ENCODE data around the gene HS6ST2.

The HS6ST2 gene

DNA sequence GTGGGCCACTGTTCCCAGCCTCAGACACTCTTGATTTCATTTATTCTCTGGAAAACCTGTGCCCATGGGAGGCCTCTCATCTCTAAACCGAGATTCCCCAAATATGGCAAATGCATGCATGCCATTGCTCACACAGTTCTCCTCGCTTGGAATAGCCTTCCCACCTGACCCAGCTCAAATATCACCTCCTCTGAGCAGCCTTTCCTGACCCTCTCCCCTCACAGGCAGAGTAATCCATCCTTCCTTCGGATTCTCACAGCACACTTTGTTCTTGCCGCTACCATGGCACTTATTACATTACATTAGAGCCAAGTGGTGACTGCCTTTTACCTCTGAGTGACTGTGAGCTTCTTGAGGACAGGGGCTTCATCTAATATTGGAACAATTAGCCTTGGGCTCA lies 209.5 kb downstream of the HS6ST2 start:
- Histone ChIP-seq H3K36me3 (ENCODE audit: insufficient read depth, low read depth, low read length) (no peaks in the 10 kb centered on the region), H3K4me1 (ENCODE audit: insufficient read depth, low read length) (peaks cover 14% of the 10 kb centered on the region; the same call in 1 of the 2 replicates), H3K4me3 (ENCODE audit: low read length) (no peak overlapping the region), H3K9me3 (ENCODE audit: insufficient read depth, low read depth, low read length) (no peaks in the 10 kb centered on the region), H3K27me3 (ENCODE audit: insufficient read depth, low read length) (peaks cover 9% of the 10 kb centered on the region; the same call in 1 of the 2 replicates), H3K9ac (ENCODE audit: low read depth, low read length) (no peak overlapping the region; the same call in 1 of the 2 replicates), H3K27ac (ENCODE audit: low read length) (no peak overlapping the region)

DNA sequence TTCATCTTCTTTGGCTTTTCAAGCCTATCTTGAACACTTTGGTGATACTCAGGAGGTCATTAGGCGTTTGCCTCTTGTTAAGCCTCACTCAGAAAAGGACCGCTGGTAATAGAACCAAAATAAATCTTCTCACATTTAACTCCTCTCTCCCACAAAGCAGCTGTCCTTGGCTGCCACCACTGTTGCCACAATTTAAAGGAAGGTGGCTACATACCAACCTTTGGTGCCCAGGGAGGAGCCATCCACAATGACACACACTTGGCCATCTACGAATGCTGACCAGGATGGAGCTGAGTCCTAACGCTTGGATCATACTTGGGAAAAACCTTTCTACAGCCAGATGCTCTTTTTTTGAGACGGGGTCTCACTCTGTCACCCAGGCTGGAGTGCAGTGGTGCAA lies 210.2 kb downstream of the HS6ST2 start:
- no peaks in the 10 kb centered on the region for H3K9me3 ChIP-seq (ENCODE audit: insufficient read depth, low read depth, low read length)
- peaks cover 14% of the 10 kb centered on the region; the same call in 1 of the 2 replicates for H3K4me1 ChIP-seq (ENCODE audit: insufficient read depth, low read length)
- H3K36me3 ChIP-seq (ENCODE audit: insufficient read depth, low read depth, low read length) = no peaks in the 10 kb centered on the region
- no peak overlapping the region for H3K4me3 ChIP-seq (ENCODE audit: low read length)
- peaks cover 12% of the 10 kb centered on the region; the same call in 1 of the 2 replicates for H3K27me3 ChIP-seq (ENCODE audit: insufficient read depth, low read length)
- no peak overlapping the region for H3K27ac ChIP-seq (ENCODE audit: low read length)
- H3K9ac ChIP-seq (ENCODE audit: low read depth, low read length) = no peak overlapping the region

DNA sequence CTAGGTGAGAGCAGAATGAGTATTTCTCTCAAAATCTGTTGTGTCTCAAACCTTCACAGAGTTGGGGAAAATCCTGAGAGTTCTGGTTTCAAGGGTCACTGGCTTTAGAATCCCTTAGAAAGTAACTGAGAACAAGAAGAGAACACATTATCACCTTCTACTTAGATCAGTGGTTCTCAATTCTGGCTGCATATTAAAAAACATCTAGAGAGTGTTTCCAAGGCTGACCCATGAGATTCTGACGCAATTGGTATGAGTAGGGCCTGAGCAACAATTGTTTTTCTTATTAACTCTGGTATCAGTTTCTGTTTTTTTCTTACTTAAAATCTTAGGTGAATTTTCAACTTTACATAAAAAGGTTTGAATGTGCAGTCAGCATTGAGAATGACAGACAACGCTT lies 212.8 kb downstream of the HS6ST2 start:
- H3K36me3 ChIP-seq (ENCODE audit: insufficient read depth, low read depth, low read length) = no peaks in the 10 kb centered on the region
- H3K9ac ChIP-seq (ENCODE audit: low read depth, low read length) = no peak overlapping the region
- H3K4me3 ChIP-seq (ENCODE audit: low read length) = no peak overlapping the region
- H3K9me3 ChIP-seq (ENCODE audit: insufficient read depth, low read depth, low read length) = no peaks in the 10 kb centered on the region
- H3K4me1 ChIP-seq (ENCODE audit: insufficient read depth, low read length) = peaks cover 25% of the 10 kb centered on the region; the same call in 1 of the 2 replicates
- no peak overlapping the region for H3K27ac ChIP-seq (ENCODE audit: low read length)
- peaks cover 28% of the 10 kb centered on the region for H3K27me3 ChIP-seq (ENCODE audit: insufficient read depth, low read length)

DNA sequence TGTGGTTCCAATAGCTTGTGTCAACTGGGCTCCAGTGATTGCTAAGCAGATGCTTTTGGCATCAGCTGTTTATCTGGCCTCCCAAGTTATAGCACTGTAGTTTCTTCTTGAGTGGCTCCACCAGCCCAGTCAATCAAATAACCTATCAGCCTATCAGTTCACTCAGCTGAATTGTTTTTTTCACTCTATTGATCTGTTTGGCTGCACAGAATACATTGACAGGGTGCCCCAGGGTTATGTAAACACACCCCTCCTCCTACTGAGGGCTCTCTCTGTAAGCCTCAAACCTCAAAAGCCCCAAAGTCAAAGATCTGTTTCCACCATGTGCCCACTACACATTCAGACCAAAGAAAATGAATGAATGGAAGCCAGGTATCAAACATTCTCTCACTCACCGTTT lies 214.0 kb downstream of the HS6ST2 start:
- Histone ChIP-seq H3K9me3 (ENCODE audit: insufficient read depth, low read depth, low read length) (no peaks in the 10 kb centered on the region), H3K27me3 (ENCODE audit: insufficient read depth, low read length) (peaks cover 28% of the 10 kb centered on the region), H3K4me1 (ENCODE audit: insufficient read depth, low read length) (peaks cover 25% of the 10 kb centered on the region; the same call in 1 of the 2 replicates), H3K9ac (ENCODE audit: low read depth, low read length) (no peak overlapping the region), H3K36me3 (ENCODE audit: insufficient read depth, low read depth, low read length) (no peaks in the 10 kb centered on the region), H3K27ac (ENCODE audit: low read length) (no peak overlapping the region), H3K4me3 (ENCODE audit: low read length) (no peak overlapping the region)

DNA sequence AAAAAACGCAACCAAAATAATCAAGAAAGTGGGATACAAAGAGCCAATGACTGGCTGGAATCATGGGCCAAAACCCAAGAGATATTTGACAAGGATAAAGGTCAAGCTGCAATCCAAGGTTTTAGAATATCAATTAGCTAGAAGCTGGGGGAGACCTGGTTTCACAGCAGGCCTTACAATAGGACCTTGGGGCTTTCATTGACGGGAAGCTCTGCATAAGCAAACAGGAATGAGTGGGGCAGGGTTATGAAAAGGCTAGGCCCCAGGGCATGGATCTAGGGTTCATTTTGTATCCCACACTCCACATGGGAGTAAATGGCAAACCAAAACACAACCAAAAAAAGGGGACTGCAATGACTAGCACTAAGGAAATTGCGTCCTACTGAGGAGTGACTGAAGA lies 215.3 kb downstream of the HS6ST2 start:
- Histone ChIP-seq H3K27me3 (ENCODE audit: insufficient read depth, low read length) (peaks cover 37% of the 10 kb centered on the region), H3K9me3 (ENCODE audit: insufficient read depth, low read depth, low read length) (no peaks in the 10 kb centered on the region), H3K4me3 (ENCODE audit: low read length) (peak overlapping the region; percentile 30), H3K9ac (ENCODE audit: low read depth, low read length) (no peak overlapping the region), H3K4me1 (ENCODE audit: insufficient read depth, low read length) (peaks cover 20% of the 10 kb centered on the region; the same call in 1 of the 2 replicates), H3K36me3 (ENCODE audit: insufficient read depth, low read depth, low read length) (no peaks in the 10 kb centered on the region), H3K27ac (ENCODE audit: low read length) (no peak overlapping the region)

DNA sequence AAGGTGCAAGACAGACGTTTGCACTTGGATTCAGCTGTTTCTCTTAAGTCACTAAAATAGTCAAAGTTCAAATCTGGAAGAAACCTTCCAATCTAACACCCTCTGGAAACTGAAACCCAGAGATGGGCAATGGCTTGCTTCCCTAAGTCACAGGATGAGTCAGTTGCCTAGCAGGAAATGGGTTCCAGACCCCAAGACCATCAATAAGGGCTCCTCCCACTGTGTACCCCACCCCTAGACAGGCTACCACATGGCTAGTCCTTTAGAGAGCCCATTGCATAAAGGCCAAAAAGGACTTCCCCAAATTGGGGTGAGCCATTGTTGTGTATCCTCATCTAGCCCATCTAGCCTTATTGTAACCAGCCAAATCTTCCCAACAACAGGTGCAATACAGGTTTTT lies 216.2 kb downstream of the HS6ST2 start:
- Histone ChIP-seq H3K36me3 (ENCODE audit: insufficient read depth, low read depth, low read length) (no peaks in the 10 kb centered on the region), H3K9ac (ENCODE audit: low read depth, low read length) (no peak overlapping the region), H3K27me3 (ENCODE audit: insufficient read depth, low read length) (peaks cover 37% of the 10 kb centered on the region), H3K27ac (ENCODE audit: low read length) (no peak overlapping the region), H3K4me1 (ENCODE audit: insufficient read depth, low read length) (peaks cover 20% of the 10 kb centered on the region; the same call in 1 of the 2 replicates), H3K9me3 (ENCODE audit: insufficient read depth, low read depth, low read length) (no peaks in the 10 kb centered on the region), H3K4me3 (ENCODE audit: low read length) (no peak overlapping the region)

DNA sequence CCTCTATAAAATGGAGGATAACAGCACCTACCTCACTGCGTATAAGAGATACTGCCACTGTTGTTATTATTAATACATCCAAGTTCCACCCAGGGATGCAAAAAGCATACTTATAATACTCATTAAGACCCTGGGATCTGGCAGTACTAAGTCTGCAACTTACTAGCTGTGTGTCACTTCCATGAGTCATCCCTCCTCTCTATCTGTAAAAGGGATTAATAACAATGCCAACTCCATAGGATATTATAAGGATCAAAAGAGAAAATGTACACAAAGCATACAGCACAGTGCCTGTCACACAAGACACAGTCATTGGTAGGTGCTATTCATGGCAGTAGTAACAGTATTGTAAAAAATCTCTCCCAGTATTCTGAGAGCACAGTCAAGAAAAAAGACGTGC lies 216.7 kb downstream of the HS6ST2 start:
- Histone ChIP-seq H3K9ac (ENCODE audit: low read depth, low read length) (no peak overlapping the region), H3K36me3 (ENCODE audit: insufficient read depth, low read depth, low read length) (no peaks in the 10 kb centered on the region), H3K4me3 (ENCODE audit: low read length) (no peak overlapping the region), H3K27me3 (ENCODE audit: insufficient read depth, low read length) (peaks cover 37% of the 10 kb centered on the region), H3K9me3 (ENCODE audit: insufficient read depth, low read depth, low read length) (no peaks in the 10 kb centered on the region), H3K27ac (ENCODE audit: low read length) (no peak overlapping the region), H3K4me1 (ENCODE audit: insufficient read depth, low read length) (peaks cover 20% of the 10 kb centered on the region; the same call in 1 of the 2 replicates)

DNA sequence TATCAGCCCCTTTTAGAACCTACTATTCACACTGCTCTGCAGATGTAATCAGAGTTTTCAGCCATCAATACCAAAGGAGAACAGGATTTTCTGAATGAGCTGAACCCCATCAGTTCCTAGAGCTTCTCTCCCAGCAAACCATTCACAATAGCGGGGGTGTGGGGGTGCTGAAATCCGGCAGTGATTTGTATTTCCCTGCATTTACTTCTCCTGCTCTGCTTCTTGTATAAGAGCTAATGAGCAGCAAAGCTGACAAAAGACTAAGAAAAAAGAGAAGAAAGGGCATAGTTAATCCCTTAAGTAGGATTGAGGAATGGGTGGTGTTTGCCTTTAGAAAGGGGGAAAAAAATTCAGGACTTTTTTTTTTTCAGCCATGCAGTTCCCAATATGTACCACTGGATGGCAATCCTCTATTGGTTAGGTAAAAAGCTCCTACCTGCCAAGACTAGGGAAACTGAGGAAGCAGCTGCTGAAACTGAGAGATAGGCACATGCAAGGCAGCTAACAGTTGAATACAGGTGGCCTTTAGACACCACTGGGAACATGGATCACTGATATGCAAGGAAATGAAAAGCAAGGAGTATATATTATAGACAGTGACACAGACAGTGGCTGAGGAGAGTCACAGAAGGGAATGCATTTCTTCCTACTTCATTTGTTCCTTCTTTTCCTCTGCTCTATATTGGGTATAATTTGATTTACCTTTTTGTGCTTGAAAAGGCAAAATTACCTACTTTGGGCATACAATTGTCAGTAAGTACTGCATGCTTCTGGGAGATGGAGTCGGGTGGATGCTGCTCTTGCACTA lies 217.9 kb downstream of the HS6ST2 start:
- Histone ChIP-seq H3K36me3 (ENCODE audit: insufficient read depth, low read depth, low read length) (no peaks in the 10 kb centered on the region), H3K27me3 (ENCODE audit: insufficient read depth, low read length) (peaks cover 37% of the 10 kb centered on the region), H3K9ac (ENCODE audit: low read depth, low read length) (no peak overlapping the region; the same call in 1 of the 2 replicates), H3K9me3 (ENCODE audit: insufficient read depth, low read depth, low read length) (no peaks in the 10 kb centered on the region), H3K4me3 (ENCODE audit: low read length) (no peak overlapping the region), H3K27ac (ENCODE audit: low read length) (no peak overlapping the region), H3K4me1 (ENCODE audit: insufficient read depth, low read length) (peaks cover 20% of the 10 kb centered on the region; the same call in 1 of the 2 replicates)

DNA sequence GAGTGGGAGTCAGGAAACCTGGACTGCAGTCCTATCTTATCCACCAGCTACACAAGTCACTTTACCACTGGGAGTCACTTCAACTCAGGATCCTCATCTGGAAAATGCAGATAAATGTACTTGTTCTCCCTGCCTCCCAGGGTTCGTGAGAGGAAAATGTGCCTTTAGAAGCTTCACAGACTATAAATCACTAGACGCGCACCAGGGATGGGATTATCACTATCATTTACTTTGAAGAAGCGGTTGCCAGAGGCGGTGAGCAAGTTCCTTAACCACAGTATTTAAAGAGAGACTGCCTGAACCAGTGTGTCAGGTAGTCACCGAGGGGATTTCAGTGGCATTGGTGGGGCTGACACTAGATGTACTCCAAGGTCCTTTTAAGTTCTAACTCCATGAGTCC lies 219.5 kb downstream of the HS6ST2 start:
- no peak overlapping the region for H3K4me3 ChIP-seq (ENCODE audit: low read length)
- H3K27me3 ChIP-seq (ENCODE audit: insufficient read depth, low read length) = peaks cover 28% of the 10 kb centered on the region
- no peak overlapping the region for H3K27ac ChIP-seq (ENCODE audit: low read length)
- H3K4me1 ChIP-seq (ENCODE audit: insufficient read depth, low read length) = peaks cover 15% of the 10 kb centered on the region; the same call in 1 of the 2 replicates
- no peaks in the 10 kb centered on the region for H3K9me3 ChIP-seq (ENCODE audit: insufficient read depth, low read depth, low read length)
- H3K36me3 ChIP-seq (ENCODE audit: insufficient read depth, low read depth, low read length) = no peaks in the 10 kb centered on the region
- no peak overlapping the region for H3K9ac ChIP-seq (ENCODE audit: low read depth, low read length)

DNA sequence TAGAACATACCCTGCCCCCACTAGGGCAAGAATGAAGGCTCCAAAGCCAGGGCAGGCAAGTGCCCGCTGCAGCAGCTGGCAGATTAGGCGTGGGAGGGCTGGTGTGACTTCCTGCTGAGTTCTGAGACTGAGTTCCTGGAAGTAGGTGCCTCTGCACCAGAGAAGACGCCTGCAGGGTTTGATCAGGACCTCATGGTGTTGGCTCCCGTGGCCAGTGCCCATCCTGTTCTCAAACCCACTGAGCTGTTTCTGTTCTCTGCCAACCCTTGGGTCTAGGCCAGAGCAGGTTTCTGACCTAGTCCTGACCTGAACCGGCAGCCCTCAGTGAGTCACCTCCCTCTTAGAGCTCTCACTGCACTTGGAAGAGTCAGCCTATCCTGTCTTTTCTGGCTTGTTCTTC lies 220.7 kb downstream of the HS6ST2 start:
- H3K36me3 ChIP-seq (ENCODE audit: insufficient read depth, low read depth, low read length) = no peaks in the 10 kb centered on the region
- no peak overlapping the region for H3K4me3 ChIP-seq (ENCODE audit: low read length)
- H3K4me1 ChIP-seq (ENCODE audit: insufficient read depth, low read length) = peaks cover 13% of the 10 kb centered on the region; the same call in 1 of the 2 replicates
- peaks cover 24% of the 10 kb centered on the region for H3K27me3 ChIP-seq (ENCODE audit: insufficient read depth, low read length)
- H3K9ac ChIP-seq (ENCODE audit: low read depth, low read length) = no peak overlapping the region
- no peak overlapping the region for H3K27ac ChIP-seq (ENCODE audit: low read length)
- no peaks in the 10 kb centered on the region for H3K9me3 ChIP-seq (ENCODE audit: insufficient read depth, low read depth, low read length)

DNA sequence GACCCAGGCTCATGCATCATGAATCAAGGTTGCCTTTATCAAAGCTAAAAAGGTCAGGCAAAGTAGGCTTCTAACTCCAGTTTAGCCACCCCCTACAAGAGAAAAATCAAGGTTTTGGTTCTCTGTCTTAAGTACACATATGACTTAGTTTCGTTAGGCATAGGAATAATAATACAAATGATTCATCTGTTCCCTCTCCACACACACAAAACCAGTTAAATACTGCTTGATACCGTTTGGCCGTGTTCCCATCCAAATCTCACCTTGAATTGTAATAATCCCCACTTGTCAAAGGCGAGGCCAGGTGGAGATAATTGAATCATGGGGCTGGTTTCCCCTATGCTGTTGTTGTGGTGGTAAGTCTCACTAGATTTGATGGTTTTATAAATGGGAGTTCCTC lies 226.2 kb downstream of the HS6ST2 start:
- H3K9ac ChIP-seq (ENCODE audit: low read depth, low read length) = no peak overlapping the region
- no peaks in the 10 kb centered on the region for H3K27me3 ChIP-seq (ENCODE audit: insufficient read depth, low read length)
- H3K4me1 ChIP-seq (ENCODE audit: insufficient read depth, low read length) = no peaks in the 10 kb centered on the region
- H3K4me3 ChIP-seq (ENCODE audit: low read length) = no peak overlapping the region
- H3K36me3 ChIP-seq (ENCODE audit: insufficient read depth, low read depth, low read length) = no peaks in the 10 kb centered on the region
- no peaks in the 10 kb centered on the region for H3K9me3 ChIP-seq (ENCODE audit: insufficient read depth, low read depth, low read length)
- no peak overlapping the region for H3K27ac ChIP-seq (ENCODE audit: low read length)

DNA sequence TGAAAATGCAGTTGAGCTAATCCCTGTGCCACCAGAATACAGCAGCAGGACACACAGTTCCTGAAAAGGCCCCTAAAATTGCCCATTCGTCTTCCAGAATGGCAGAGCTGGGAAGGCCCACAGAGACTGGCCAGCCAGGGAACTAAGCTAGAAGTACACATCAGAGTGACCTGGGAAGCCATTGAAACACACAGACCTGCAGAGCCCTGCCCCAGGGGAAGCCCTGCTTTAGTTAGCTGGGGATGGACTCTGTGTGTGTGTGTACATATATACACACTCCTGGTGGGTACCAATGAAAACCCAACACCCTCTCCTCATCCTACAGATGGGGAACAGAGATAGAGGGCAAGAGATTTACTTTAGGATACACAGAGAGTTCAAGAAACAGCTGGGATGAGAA lies 227.7 kb downstream of the HS6ST2 start:
- Histone ChIP-seq H3K4me1 (ENCODE audit: insufficient read depth, low read length) (no peaks in the 10 kb centered on the region), H3K4me3 (ENCODE audit: low read length) (no peak overlapping the region), H3K27ac (ENCODE audit: low read length) (no peak overlapping the region), H3K9me3 (ENCODE audit: insufficient read depth, low read depth, low read length) (no peaks in the 10 kb centered on the region), H3K36me3 (ENCODE audit: insufficient read depth, low read depth, low read length) (no peaks in the 10 kb centered on the region), H3K27me3 (ENCODE audit: insufficient read depth, low read length) (no peaks in the 10 kb centered on the region), H3K9ac (ENCODE audit: low read depth, low read length) (no peak overlapping the region)
